ENCODE data around the gene ECE2.

DNA sequence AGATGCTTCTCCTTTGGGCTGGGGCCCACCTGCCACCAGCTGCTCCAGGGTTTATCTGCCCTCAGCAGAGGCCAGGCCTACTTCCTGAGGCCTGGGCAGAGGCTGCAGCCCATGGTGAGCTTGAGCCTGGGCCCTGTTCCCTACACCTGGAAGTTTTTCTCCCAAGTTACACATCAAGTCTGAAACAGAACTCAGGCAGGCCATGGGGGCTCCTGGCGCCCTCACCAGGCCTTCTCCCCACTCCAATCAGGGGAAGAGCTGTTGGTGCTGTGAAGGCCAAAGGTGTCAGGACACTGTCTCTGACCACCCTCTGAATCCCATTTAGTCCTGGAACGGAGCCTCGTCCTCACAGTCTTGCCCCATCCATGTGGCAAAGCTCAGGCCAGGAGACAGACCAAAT is 39.2 kb upstream of the ECE2 start:
- TF ChIP-seq CTCF (IDR thresholded peaks at IDR 0.05 in 8 of 11, conservative IDR thresholded peaks at IDR 0.05 in 3 of 11) (no peak), POLR2AphosphoS5 (IDR thresholded peaks at IDR 0.05) (no peak)
